HCT116 (cell line): ENCODE results near the gene XPA. TPM values are rescaled to one million over a fixed set of nuclear protein-coding genes. Genes with fewer than 3 reads are reported as not detected.

Experiments used
- ATAC-seq: fragments of 200-7000 bp; cut with Tn5 transposase; 2 replicates; pipeline ENCODE4 v1.9.1; 2020; ENCODE audit warnings: mild to moderate bottlenecking, moderate library complexity
- BruUV-seq: library from RNA; stranded (reverse); fragments of 400-500 nt; replicated peaks from 2 replicates; lab custom pipeline; 2021; lab: Mats Ljungman, UMichigan
- CTCF ChIA-PET: fragments of 300-600 bp; sonication (Branson Sonifier 250); formaldehyde crosslinking; loops from one replicate; lab custom pipeline; 2021; ENCODE audit warnings: antibody characterized with exemption; lab: Charles Lee
- POLR2A ChIA-PET: fragments of 300-600, 350-600 bp; sonication (Branson Sonifier 250); formaldehyde crosslinking; loops from one replicate; lab custom pipeline; 2021; ENCODE audit warnings: antibody characterized with exemption; lab: Charles Lee
- RAD21 ChIA-PET, 2 experiments: fragments of 300-600 bp; sonication (Branson Sonifier 250); formaldehyde crosslinking; loops; one replicate each; lab custom pipeline; 2023; ENCODE audit warnings: low total read pairs in 2 of 2; ENCODE audit not compliant: uncharacterized antibody in 2 of 2, unreplicated experiment in 2 of 2, low non-redundant PET in 1 of 2; lab: Charles Lee
- DNase-seq: peaks from one replicate; pipeline ENCODE4 v3.0.0-alpha.2; 2010; ENCODE audit warnings: low read depth, low spot score
- H2AFZ ChIP-seq: fragments of 200-600 bp; shearing (Covaris generic), sonication (generic); 2 replicates; pipeline ENCODE4 v1.6.1; 2017; ENCODE audit warnings: low read depth, mixed run types, mixed read lengths, antibody characterized with exemption, low read length; ENCODE audit not compliant: poor library complexity, severe bottlenecking
- H3K27ac ChIP-seq: 2 replicates; pipeline ENCODE4 v1.5.1; 2012; ENCODE audit warnings: low read depth, low read length
- H3K27me3 ChIP-seq: fragments of 200-600 bp; sonication (generic); 2 replicates; pipeline ENCODE4 v1.6.1; 2016; ENCODE audit warnings: mixed run types, low read length, mixed read lengths; ENCODE audit not compliant: insufficient read depth
- H3K36me3 ChIP-seq, 2 experiments: fragments of 200-500 bp in 1 of 2; fragments of 200-600 bp in 1 of 2; sonication (Bioruptor generic) in 1 of 2; sonication (generic) in 1 of 2; 2 replicates each; pipeline versions ENCODE4 v1.5.1 to v1.6.1; 2014 to 2016; ENCODE audit warnings: low read length in 2 of 2, inconsistent platforms in 1 of 2, mixed read lengths in 1 of 2, mixed run types in 1 of 2; ENCODE audit not compliant: insufficient read depth in 2 of 2, control insufficient read depth in 1 of 2
- H3K4me1 ChIP-seq, 2 experiments: fragments of 200-600 bp in 1 of 2; sonication (generic) in 1 of 2; 2 replicates each; pipeline versions ENCODE4 v1.5.1 to v1.6.1; 2012 to 2017; ENCODE audit warnings: low read length in 2 of 2, inconsistent platforms in 1 of 2, mild to moderate bottlenecking in 1 of 2, mixed read lengths in 1 of 2, mixed run types in 1 of 2, moderate library complexity in 1 of 2; ENCODE audit not compliant: insufficient read depth in 2 of 2, control insufficient read depth in 1 of 2
- H3K4me2 ChIP-seq: fragments of 200-600 bp; sonication (generic); 2 replicates; pipeline ENCODE4 v1.6.1; 2017; ENCODE audit warnings: mixed run types, low read length, mixed read lengths
- H3K4me3 ChIP-seq, 2 experiments: fragments of 200-600 bp in 1 of 2; sonication (generic) in 1 of 2; replicated peaks in 1 of 2; 2 replicates each; pipeline ENCODE4 v1.5.1; 2011 to 2016; ENCODE audit warnings: low read length in 2 of 2, control low read depth in 1 of 2, low read depth in 1 of 2, mild to moderate bottlenecking in 1 of 2, mixed read lengths in 1 of 2, mixed run types in 1 of 2
- H3K79me2 ChIP-seq: fragments of 200-600 bp; sonication (generic); 2 replicates; pipeline ENCODE4 v1.6.1; 2017; ENCODE audit warnings: mild to moderate bottlenecking, mixed run types, low read length, moderate library complexity, mixed read lengths; ENCODE audit not compliant: insufficient read depth
- H3K9ac ChIP-seq: fragments of 200-600 bp; sonication (generic); 2 replicates; pipeline ENCODE4 v1.6.1; 2016; ENCODE audit warnings: low read length, mixed read lengths
- H3K9me2 ChIP-seq: fragments of 200-600 bp; sonication (generic), shearing (Covaris generic); 2 replicates; pipeline ENCODE4 v1.6.1; 2017; ENCODE audit warnings: mixed run types, mild to moderate bottlenecking, moderate library complexity; ENCODE audit not compliant: insufficient read depth
- H3K9me3 ChIP-seq, 2 experiments: fragments of 200-500 bp in 1 of 2; fragments of 200-600 bp in 1 of 2; sonication (Bioruptor generic) in 1 of 2; sonication (generic) in 1 of 2; 2 replicates each; pipeline ENCODE4 v1.6.1; 2014 to 2017; ENCODE audit warnings: low read length in 2 of 2, mixed read lengths in 2 of 2, inconsistent platforms in 1 of 2, low read depth in 1 of 2, mild to moderate bottlenecking in 1 of 2, mixed run types in 1 of 2, moderate library complexity in 1 of 2; ENCODE audit not compliant: control insufficient read depth in 1 of 2, insufficient read depth in 1 of 2
- H4K20me1 ChIP-seq: fragments of 200-600 bp; sonication (generic), shearing (Covaris generic); 2 replicates; pipeline ENCODE4 v1.6.1; 2017; ENCODE audit warnings: mixed run types, mild to moderate bottlenecking, moderate library complexity; ENCODE audit not compliant: insufficient read depth
- CTCF ChIP-seq, 3 experiments: fragments of 200-600 bp in 1 of 3; sonication (generic) in 1 of 3; IDR thresholded peaks in 2 of 3; conservative IDR thresholded peaks in 1 of 3; 2 replicates each; pipeline ENCODE4 v1.5.1; 2012 to 2017; ENCODE audit warnings: low read depth in 2 of 3, low read length in 2 of 3, antibody characterized with exemption in 1 of 3, borderline replicate concordance in 1 of 3, control low read depth in 1 of 3, mild to moderate bottlenecking in 1 of 3, mixed read lengths in 1 of 3, mixed run types in 1 of 3, moderate library complexity in 1 of 3; ENCODE audit not compliant: insufficient read depth in 1 of 3
- EGR1 ChIP-seq: IDR thresholded peaks from 2 replicates; pipeline ENCODE4 v1.6.1; 2012; ENCODE audit warnings: low read depth
- EZH2 ChIP-seq: fragments of 200-600 bp; sonication (generic); IDR thresholded peaks from 2 replicates; pipeline ENCODE4 v1.6.1; 2017; ENCODE audit warnings: antibody characterized with exemption, mixed run types
- FOSL1 ChIP-seq: IDR thresholded peaks from 2 replicates; pipeline ENCODE4 v1.6.1; 2012; ENCODE audit warnings: low read depth
- MAX ChIP-seq: IDR thresholded peaks from 2 replicates; pipeline ENCODE4 v1.6.1; 2012
- POLR2A ChIP-seq: IDR thresholded peaks from 2 replicates; pipeline ENCODE4 v1.7.0; 2011; ENCODE audit warnings: borderline replicate concordance; ENCODE audit not compliant: insufficient read depth, insufficient read length; ENCODE audit errors: extremely low read depth
- POLR2AphosphoS5 ChIP-seq: IDR thresholded peaks from 2 replicates; pipeline ENCODE4 v1.6.1; 2011; ENCODE audit warnings: mild to moderate bottlenecking, low read depth, low read length, moderate library complexity
- REST ChIP-seq: IDR thresholded peaks from 2 replicates; pipeline ENCODE4 v1.6.1; 2012; ENCODE audit warnings: low read depth
- SRF ChIP-seq: IDR thresholded peaks from 2 replicates; pipeline ENCODE4 v1.6.1; 2012; ENCODE audit warnings: low read depth
- ZBTB33 ChIP-seq: IDR thresholded peaks from 2 replicates; pipeline ENCODE4 v1.6.1; 2011; ENCODE audit warnings: mild to moderate bottlenecking, low read length, moderate library complexity; ENCODE audit not compliant: insufficient replicate concordance; ENCODE audit errors: extremely low read depth
- intact Hi-C: fragments of 100-400 bp; cut with micrococcal nuclease; formaldehyde crosslinking; loops from 2 replicates; pipeline ENCODE4 v1.10.0; 2022
- total RNA-seq: library from RNA; stranded (reverse); gene quantifications from one replicate; pipeline ENCODE4 v1.2.1, GENCODE V29; 2021; ENCODE audit not compliant: unreplicated experiment

Gene XPA
- total RNA-seq, 1 experiment from 2014 or later: 9.3 TPM

GRCh38 chr9:97636903-97637302 lies 60.2 kb downstream of the XPA start (continued):
- no peak for TF ChIP-seq CTCF (IDR thresholded peaks at IDR 0.05 in 2 of 3, conservative IDR thresholded peaks at IDR 0.05 in 1 of 3; ENCODE audit: borderline replicate concordance in 1 of 3, insufficient read depth in 1 of 3, low read depth in 2 of 3, low read length in 2 of 3)
- no peak for TF ChIP-seq ZBTB33
- TF ChIP-seq MAX: no peak
- TF ChIP-seq FOSL1: no peak
- TF ChIP-seq EGR1: no peak
- TF ChIP-seq POLR2AphosphoS5: no peak
- TF ChIP-seq POLR2A: no peak
- TF ChIP-seq, all 23 proteins: peak for 0

- intact Hi-C loops: no loop called here
- ATAC-seq (no peak), DNase-seq (no peak)
- Histone ChIP-seq H3K27ac (peak overlapping the region; percentile 95; the same call in 1 of the 2 replicates), H3K36me3 (no peaks in the 10 kb centered on the region), H3K4me3 (peak overlapping the region; percentile 95 to 97), H3K9me2 (no peaks in the 10 kb centered on the region), H3K79me2 (peaks cover 88% of the 10 kb centered on the region), H3K4me1 (peaks cover 9 to 15% of the 10 kb centered on the region in 2 experiments; a peak in 2 of 4 replicates), H3K27me3 (no peaks in the 10 kb centered on the region), H3K9ac (peak overlapping the region; percentile 91), H3K9me3 (no peaks in the 10 kb centered on the region), H4K20me1 (peaks cover 17% of the 10 kb centered on the region; the same call in 1 of the 2 replicates), H2AFZ (no peak overlapping the region), H3K4me2 (peak overlapping the region; percentile 81)
- ChIA-PET CTCF (no interaction called here), RAD21 (no interaction called here), POLR2A (no interaction called here)
- BruUV-seq: no TSS peak
- no peak for TF ChIP-seq SRF
- no peak for TF ChIP-seq EZH2
- TF ChIP-seq REST: no peak
- TF ChIP-seq CTCF (IDR thresholded peaks at IDR 0.05 in 2 of 3, conservative IDR thresholded peaks at IDR 0.05 in 1 of 3; ENCODE audit: borderline replicate concordance in 1 of 3, insufficient read depth in 1 of 3, low read depth in 2 of 3, low read length in 2 of 3): no peak
- TF ChIP-seq ZBTB33: no peak
- no peak for TF ChIP-seq EGR1
- no peak for TF ChIP-seq POLR2AphosphoS5
Measured at GRCh38 chr9:97635026-97635425, 62.1 kb downstream of the XPA start.
